Lower lobe of right lung (tissue), 2 donors: ENCODE data around the gene ITIH5. TPM values are rescaled to one million over a fixed set of nuclear protein-coding genes. Genes with fewer than 3 reads are reported as not detected.
A peak's percentile ranks its signal among the peaks of the same experiment; 100 is the strongest.

Source experiments
- ATAC-seq, 2 donors: fragments of 200-7000 bp; cut with Tn5 transposase; one replicate each; pipeline ENCODE4 v1.9.1; 2020 to 2022; ENCODE audit warnings: mild to moderate bottlenecking in 2 of 2, moderate library complexity in 2 of 2
- DNase-seq: peaks from one replicate; pipeline ENCODE4 v3.0.0-alpha.2; 2020
- H3K27ac ChIP-seq: fragments of 200-600 bp; one replicate; pipeline ENCODE4 v1.8.0; 2022
- H3K27me3 ChIP-seq: fragments of 200-600 bp; one replicate; pipeline ENCODE4 v1.8.0; 2022; ENCODE audit warnings: low read depth
- H3K36me3 ChIP-seq: fragments of 200-600 bp; one replicate; pipeline ENCODE4 v1.8.0; 2022; ENCODE audit warnings: mild to moderate bottlenecking
- H3K4me1 ChIP-seq: fragments of 200-600 bp; one replicate; pipeline ENCODE4 v1.8.0; 2022
- H3K4me3 ChIP-seq: fragments of 200-600 bp; one replicate; pipeline ENCODE4 v1.8.0; 2022; ENCODE audit warnings: mild to moderate bottlenecking
- H3K9me3 ChIP-seq: fragments of 200-600 bp; one replicate; pipeline ENCODE4 v1.8.0; 2022
- CTCF ChIP-seq: fragments of 200-600 bp; IDR thresholded peaks from one replicate; pipeline ENCODE4 v1.8.0; 2022; ENCODE audit warnings: antibody characterized with exemption, mild to moderate bottlenecking
- intact Hi-C: fragments of 100-400 bp; cut with DNase I; formaldehyde crosslinking; loops from one replicate; pipeline ENCODE4 v1.11.0; 2022
- total RNA-seq: library from RNA; stranded (reverse); fragmentation: NEBNext Ultra II Directional; extraction: Animal tissue kit (Norgen Biotek cat#: 25700); gene quantifications from one replicate; pipeline ENCODE4 v1.2.1, GENCODE V29; 2021
- donor health status: DM: no; HTN: yes; CAD: no; lungs with severe emphysema.

Gene ITIH5
- total RNA-seq, 1 donor from 2014 or later = 14.8 TPM

GRCh38 chr10:7577579-7577978 is 89.2 kb downstream of the ITIH5 start:
- no peak for TF ChIP-seq CTCF
- ATAC-seq (no peak), DNase-seq (no peak)

GRCh38 chr10:7577176-7577575 is 89.6 kb downstream of the ITIH5 start:
- ATAC-seq (no peak), DNase-seq (no peak)
- Histone ChIP-seq H3K27ac (no peak overlapping the region), H3K36me3 (no peaks in the 10 kb centered on the region), H3K4me3 (no peak overlapping the region), H3K9me3 (no peaks in the 10 kb centered on the region), H3K4me1 (peaks cover under 1% of the 10 kb centered on the region), H3K27me3 (no peaks in the 10 kb centered on the region)
- TF ChIP-seq CTCF = no peak
- intact Hi-C loops = no loop called here

More at GRCh38 chr10:7577579-7577978, 89.2 kb downstream of the ITIH5 start:
- Histone ChIP-seq H3K36me3 (no peaks in the 10 kb centered on the region), H3K4me3 (no peak overlapping the region), H3K9me3 (no peaks in the 10 kb centered on the region), H3K4me1 (no peaks in the 10 kb centered on the region), H3K27me3 (no peaks in the 10 kb centered on the region), H3K27ac (no peak overlapping the region)
- intact Hi-C loops = no loop called here

GRCh38 chr10:7576340-7576739 is 90.4 kb downstream of the ITIH5 start:
- TF ChIP-seq CTCF = no peak
- ATAC-seq = no peak
- no peak overlapping the region for H3K4me3 ChIP-seq
- H3K27me3 ChIP-seq = no peaks in the 10 kb centered on the region
- no peaks in the 10 kb centered on the region for H3K36me3 ChIP-seq
- H3K4me1 ChIP-seq = peaks cover 7% of the 10 kb centered on the region
- intact Hi-C loops = no loop called here
- DNase-seq = no peak
- no peak overlapping the region for H3K27ac ChIP-seq
- H3K9me3 ChIP-seq = no peaks in the 10 kb centered on the region

- no peaks in the 10 kb centered on the region for H3K27me3 ChIP-seq
- H3K36me3 ChIP-seq = no peaks in the 10 kb centered on the region
- H3K27ac ChIP-seq = peak overlapping the region; percentile 46
- no peak for TF ChIP-seq CTCF
- no peak overlapping the region for H3K4me3 ChIP-seq
- no peaks in the 10 kb centered on the region for H3K9me3 ChIP-seq
- DNase-seq = no peak
- ATAC-seq = peak; percentile 44 to 83
- intact Hi-C loops = no loop called here
- peaks cover 7% of the 10 kb centered on the region for H3K4me1 ChIP-seq
Measured at GRCh38 chr10:7572391-7572790, 94.4 kb downstream of the ITIH5 start.

GRCh38 chr10:7571981-7572380 is 94.8 kb downstream of the ITIH5 start:
- no peak for TF ChIP-seq CTCF
- Histone ChIP-seq H3K36me3 (no peaks in the 10 kb centered on the region), H3K4me1 (peaks cover 7% of the 10 kb centered on the region), H3K27ac (peak overlapping the region; percentile 36), H3K4me3 (no peak overlapping the region), H3K27me3 (no peaks in the 10 kb centered on the region), H3K9me3 (no peaks in the 10 kb centered on the region)
- ATAC-seq (peak in 1 of 2 donors; percentile 44), DNase-seq (no peak)
- intact Hi-C loops = no loop called here
